IMR-90 (cell line): Measurements from ENCODE around the gene SLC29A1.

Experiments
- BHLHE40 ChIP-seq: fragments of 150-350 bp; IDR thresholded peaks from 2 replicates; pipeline ENCODE4 v1.6.1; 2016; ENCODE audit warnings: mild to moderate bottlenecking, low read depth, low read length
- CTCF ChIP-seq: conservative IDR thresholded peaks from 2 replicates; pipeline ENCODE4 v1.5.1; 2012; ENCODE audit warnings: mild to moderate bottlenecking, low read depth, low read length, improper control_type of control experiment
- MAZ ChIP-seq: IDR thresholded peaks from 2 replicates; pipeline ENCODE4 v1.6.1; 2012; ENCODE audit warnings: low read depth, mild to moderate bottlenecking, low read length, improper control_type of control experiment, moderate library complexity, borderline replicate concordance
- POLR2A ChIP-seq: IDR thresholded peaks from 2 replicates; pipeline ENCODE4 v1.6.1; 2012; ENCODE audit warnings: mild to moderate bottlenecking, low read depth, low read length
- RAD21 ChIP-seq: IDR thresholded peaks from 2 replicates; pipeline ENCODE4 v1.6.1; 2012; ENCODE audit warnings: low read length, improper control_type of control experiment

- TF ChIP-seq POLR2A (no peak), CTCF (no peak), RAD21 (no peak), BHLHE40 (no peak), MAZ (no peak)
These were observed 19.4 kb upstream of the SLC29A1 start for GRCh38 chr6:44203955-44204354.
